ENCODE measurements around the gene STX16.
"Not testable (repeated sequence)": the region's sequence is repeated elsewhere in the genome, so short reads cannot be mapped to it uniquely, and the experiment has no call there.

The STX16 gene

GRCh38 chr20:58726156-58726555 is 75.1 kb downstream of the STX16 start:
- DNase-seq (ENCODE audit: low read depth) = not testable (repeated sequence)
